ENCODE data around the gene MSI2. TPM values are rescaled to one million over a fixed set of nuclear protein-coding genes. Genes with fewer than 3 reads are reported as not detected.

Gene MSI2
- total and polyA plus RNA-seq, 2 experiments from 2014 or later: 18.9 to 41.8 TPM

DNA sequence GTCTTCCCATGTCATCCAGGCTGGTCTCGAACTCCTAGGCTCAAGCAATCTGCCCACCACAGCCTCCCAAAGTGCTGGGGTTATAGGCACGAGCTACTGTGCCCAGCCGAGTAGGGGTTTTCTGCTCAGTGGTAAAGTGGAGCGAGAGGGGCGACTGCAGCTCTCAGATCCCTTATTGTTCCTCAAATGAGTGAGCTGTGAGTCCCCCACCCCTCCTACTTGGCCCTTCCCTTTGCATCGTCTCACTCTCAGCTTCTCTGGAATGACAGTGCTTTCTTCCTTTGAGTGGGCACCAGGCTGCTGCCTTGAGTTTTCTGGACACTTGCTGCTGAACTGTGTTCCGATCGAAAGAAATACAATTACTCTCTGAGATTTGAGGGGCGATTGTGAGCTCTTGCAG lies 63.5 kb downstream of the MSI2 start:
- Histone ChIP-seq H3F3A (replicated peaks; ENCODE audit: low read depth) (0 out of 2 replicates have a peak, but pooled peaks cover 3% of the 10 kb centered on the region), H3K9me2 (ENCODE audit: insufficient read depth) (no peaks in the 10 kb centered on the region), H3K4me3 (no peak overlapping the region), H3K4me1 (ENCODE audit: insufficient read depth) (peaks cover 13% of the 10 kb centered on the region), H3K27me3 (ENCODE audit: insufficient read depth) (no peaks in the 10 kb centered on the region), H4K20me1 (replicated peaks; ENCODE audit: insufficient read depth) (peaks cover 5% of the 10 kb centered on the region), H3K27ac (ENCODE audit: low read depth) (no peak overlapping the region), H3K4me2 (no peak overlapping the region), H3K79me2 (replicated peaks; ENCODE audit: insufficient read depth) (peaks cover 19% of the 10 kb centered on the region), H2AFZ (no peak overlapping the region), H3K36me3 (ENCODE audit: insufficient read depth) (no peaks in the 10 kb centered on the region)
- Mint-ChIP-seq H3K27me3 (ENCODE audit: insufficient read depth, low read depth, poor library complexity) (peaks cover 10% of the 10 kb centered on the region), H3K9me3 (no peaks in the 10 kb centered on the region), H3K27ac (0 out of 2 replicates have a peak overlapping the region, but pooled peaks have one; percentile 8), H3K4me3 (no peak overlapping the region), H3K36me3 (ENCODE audit: low read depth) (peaks cover 9% of the 10 kb centered on the region; the same call in 2 of the 3 replicates), H3K4me1 (peaks cover 40% of the 10 kb centered on the region)
- DNase-seq (ENCODE audit: low spot score) (no peak), ATAC-seq (peak; percentile 27; the same call in 2 of the 3 replicates)
- TF ChIP-seq, protein P1, sequence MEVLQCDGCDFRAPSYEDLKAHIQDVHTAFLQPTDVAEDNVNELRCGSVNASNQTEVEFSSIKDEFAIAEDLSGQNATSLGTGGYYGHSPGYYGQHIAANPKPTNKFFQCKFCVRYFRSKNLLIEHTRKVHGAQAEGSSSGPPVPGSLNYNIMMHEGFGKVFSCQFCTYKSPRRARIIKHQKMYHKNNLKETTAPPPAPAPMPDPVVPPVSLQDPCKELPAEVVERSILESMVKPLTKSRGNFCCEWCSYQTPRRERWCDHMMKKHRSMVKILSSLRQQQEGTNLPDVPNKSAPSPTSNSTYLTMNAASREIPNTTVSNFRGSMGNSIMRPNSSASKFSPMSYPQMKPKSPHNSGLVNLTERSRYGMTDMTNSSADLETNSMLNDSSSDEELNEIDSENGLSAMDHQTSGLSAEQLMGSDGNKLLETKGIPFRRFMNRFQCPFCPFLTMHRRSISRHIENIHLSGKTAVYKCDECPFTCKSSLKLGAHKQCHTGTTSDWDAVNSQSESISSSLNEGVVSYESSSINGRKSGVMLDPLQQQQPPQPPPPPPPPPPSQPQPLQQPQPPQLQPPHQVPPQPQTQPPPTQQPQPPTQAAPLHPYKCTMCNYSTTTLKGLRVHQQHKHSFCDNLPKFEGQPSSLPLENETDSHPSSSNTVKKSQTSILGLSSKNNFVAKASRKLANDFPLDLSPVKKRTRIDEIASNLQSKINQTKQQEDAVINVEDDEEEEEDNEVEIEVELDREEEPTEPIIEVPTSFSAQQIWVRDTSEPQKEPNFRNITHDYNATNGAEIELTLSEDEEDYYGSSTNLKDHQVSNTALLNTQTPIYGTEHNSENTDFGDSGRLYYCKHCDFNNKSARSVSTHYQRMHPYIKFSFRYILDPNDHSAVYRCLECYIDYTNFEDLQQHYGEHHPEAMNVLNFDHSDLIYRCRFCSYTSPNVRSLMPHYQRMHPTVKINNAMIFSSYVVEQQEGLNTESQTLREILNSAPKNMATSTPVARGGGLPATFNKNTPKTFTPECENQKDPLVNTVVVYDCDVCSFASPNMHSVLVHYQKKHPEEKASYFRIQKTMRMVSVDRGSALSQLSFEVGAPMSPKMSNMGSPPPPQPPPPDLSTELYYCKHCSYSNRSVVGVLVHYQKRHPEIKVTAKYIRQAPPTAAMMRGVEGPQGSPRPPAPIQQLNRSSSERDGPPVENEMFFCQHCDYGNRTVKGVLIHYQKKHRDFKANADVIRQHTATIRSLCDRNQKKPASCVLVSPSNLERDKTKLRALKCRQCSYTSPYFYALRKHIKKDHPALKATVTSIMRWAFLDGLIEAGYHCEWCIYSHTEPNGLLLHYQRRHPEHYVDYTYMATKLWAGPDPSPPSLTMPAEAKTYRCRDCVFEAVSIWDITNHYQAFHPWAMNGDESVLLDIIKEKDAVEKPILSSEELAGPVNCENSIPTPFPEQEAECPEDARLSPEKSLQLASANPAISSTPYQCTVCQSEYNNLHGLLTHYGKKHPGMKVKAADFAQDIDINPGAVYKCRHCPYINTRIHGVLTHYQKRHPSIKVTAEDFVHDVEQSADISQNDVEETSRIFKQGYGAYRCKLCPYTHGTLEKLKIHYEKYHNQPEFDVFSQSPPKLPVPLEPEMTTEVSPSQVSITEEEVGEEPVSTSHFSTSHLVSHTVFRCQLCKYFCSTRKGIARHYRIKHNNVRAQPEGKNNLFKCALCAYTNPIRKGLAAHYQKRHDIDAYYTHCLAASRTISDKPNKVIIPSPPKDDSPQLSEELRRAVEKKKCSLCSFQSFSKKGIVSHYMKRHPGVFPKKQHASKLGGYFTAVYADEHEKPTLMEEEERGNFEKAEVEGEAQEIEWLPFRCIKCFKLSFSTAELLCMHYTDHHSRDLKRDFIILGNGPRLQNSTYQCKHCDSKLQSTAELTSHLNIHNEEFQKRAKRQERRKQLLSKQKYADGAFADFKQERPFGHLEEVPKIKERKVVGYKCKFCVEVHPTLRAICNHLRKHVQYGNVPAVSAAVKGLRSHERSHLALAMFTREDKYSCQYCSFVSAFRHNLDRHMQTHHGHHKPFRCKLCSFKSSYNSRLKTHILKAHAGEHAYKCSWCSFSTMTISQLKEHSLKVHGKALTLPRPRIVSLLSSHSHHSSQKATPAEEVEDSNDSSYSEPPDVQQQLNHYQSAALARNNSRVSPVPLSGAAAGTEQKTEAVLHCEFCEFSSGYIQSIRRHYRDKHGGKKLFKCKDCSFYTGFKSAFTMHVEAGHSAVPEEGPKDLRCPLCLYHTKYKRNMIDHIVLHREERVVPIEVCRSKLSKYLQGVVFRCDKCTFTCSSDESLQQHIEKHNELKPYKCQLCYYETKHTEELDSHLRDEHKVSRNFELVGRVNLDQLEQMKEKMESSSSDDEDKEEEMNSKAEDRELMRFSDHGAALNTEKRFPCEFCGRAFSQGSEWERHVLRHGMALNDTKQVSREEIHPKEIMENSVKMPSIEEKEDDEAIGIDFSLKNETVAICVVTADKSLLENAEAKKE (CRISPR knock-in tag; IDR thresholded peaks at IDR 0.05): no peak
- TF ChIP-seq JUNB (IDR thresholded peaks at IDR 0.05; ENCODE audit: unreplicated experiment): no peak
- no peak for TF ChIP-seq ZNF114 (CRISPR knock-in tag; IDR thresholded peaks at IDR 0.05)
- no peak for TF ChIP-seq STAT1 (IDR thresholded peaks at IDR 0.05; ENCODE audit: unreplicated experiment)
- no peak for TF ChIP-seq NANOG (IDR thresholded peaks at IDR 0.05; ENCODE audit: borderline replicate concordance)

DNA sequence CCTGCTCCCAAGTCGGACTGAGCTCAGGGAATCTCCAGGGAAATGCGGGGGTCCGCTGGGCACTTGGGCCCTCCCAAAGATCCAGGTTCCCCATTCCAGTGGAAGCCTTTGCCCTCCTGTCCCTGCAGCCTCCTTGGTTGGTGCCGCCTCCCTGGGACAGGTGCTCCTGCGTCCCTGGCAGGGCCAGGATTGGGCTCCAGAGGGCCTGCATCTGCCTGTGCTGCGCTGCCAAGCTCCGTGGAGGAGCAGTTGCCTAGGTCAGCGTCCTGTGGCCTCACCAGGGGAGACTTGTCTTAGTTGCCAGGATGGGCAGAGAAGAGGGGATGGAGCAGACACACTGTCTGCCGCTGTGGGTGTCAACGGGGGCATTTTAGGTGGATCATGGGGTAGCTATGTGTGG lies 67.1 kb downstream of the MSI2 start:
- Mint-ChIP-seq H3K27ac (no peak overlapping the region), H3K9me3 (no peaks in the 10 kb centered on the region), H3K4me3 (no peak overlapping the region), H3K4me1 (peaks cover 27% of the 10 kb centered on the region), H3K27me3 (ENCODE audit: insufficient read depth, low read depth, poor library complexity) (peaks cover 7% of the 10 kb centered on the region), H3K36me3 (ENCODE audit: low read depth) (peaks cover 6% of the 10 kb centered on the region)
- no peak for ATAC-seq
- peaks cover 8% of the 10 kb centered on the region for H3K4me1 ChIP-seq (ENCODE audit: insufficient read depth)
- H3F3A ChIP-seq (replicated peaks; ENCODE audit: low read depth): no peaks in the 10 kb centered on the region
- no peak overlapping the region for H3K4me3 ChIP-seq
- H3K27me3 ChIP-seq (ENCODE audit: insufficient read depth): no peaks in the 10 kb centered on the region
- TF ChIP-seq, protein P2, sequence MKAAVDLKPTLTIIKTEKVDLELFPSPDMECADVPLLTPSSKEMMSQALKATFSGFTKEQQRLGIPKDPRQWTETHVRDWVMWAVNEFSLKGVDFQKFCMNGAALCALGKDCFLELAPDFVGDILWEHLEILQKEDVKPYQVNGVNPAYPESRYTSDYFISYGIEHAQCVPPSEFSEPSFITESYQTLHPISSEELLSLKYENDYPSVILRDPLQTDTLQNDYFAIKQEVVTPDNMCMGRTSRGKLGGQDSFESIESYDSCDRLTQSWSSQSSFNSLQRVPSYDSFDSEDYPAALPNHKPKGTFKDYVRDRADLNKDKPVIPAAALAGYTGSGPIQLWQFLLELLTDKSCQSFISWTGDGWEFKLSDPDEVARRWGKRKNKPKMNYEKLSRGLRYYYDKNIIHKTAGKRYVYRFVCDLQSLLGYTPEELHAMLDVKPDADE (IDR thresholded peaks at IDR 0.05): no peak
- TF ChIP-seq STAT1 (IDR thresholded peaks at IDR 0.05; ENCODE audit: unreplicated experiment) (no peak), ZNF114 (CRISPR knock-in tag; IDR thresholded peaks at IDR 0.05) (no peak)
- TF ChIP-seq, protein P3, sequence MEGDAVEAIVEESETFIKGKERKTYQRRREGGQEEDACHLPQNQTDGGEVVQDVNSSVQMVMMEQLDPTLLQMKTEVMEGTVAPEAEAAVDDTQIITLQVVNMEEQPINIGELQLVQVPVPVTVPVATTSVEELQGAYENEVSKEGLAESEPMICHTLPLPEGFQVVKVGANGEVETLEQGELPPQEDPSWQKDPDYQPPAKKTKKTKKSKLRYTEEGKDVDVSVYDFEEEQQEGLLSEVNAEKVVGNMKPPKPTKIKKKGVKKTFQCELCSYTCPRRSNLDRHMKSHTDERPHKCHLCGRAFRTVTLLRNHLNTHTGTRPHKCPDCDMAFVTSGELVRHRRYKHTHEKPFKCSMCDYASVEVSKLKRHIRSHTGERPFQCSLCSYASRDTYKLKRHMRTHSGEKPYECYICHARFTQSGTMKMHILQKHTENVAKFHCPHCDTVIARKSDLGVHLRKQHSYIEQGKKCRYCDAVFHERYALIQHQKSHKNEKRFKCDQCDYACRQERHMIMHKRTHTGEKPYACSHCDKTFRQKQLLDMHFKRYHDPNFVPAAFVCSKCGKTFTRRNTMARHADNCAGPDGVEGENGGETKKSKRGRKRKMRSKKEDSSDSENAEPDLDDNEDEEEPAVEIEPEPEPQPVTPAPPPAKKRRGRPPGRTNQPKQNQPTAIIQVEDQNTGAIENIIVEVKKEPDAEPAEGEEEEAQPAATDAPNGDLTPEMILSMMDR (conservative IDR thresholded peaks at IDR 0.05; ENCODE audit: low read depth in 2 of 2): no peak
- H4K20me1 ChIP-seq (replicated peaks; ENCODE audit: insufficient read depth): peaks cover 18% of the 10 kb centered on the region
- no peak for DNase-seq (ENCODE audit: low spot score)
- H3K4me2 ChIP-seq: no peak overlapping the region
- H2AFZ ChIP-seq: no peak overlapping the region
- H3K79me2 ChIP-seq (replicated peaks; ENCODE audit: insufficient read depth): peaks cover 3% of the 10 kb centered on the region; the same call in 1 of the 2 replicates
- no peaks in the 10 kb centered on the region for H3K9me2 ChIP-seq (ENCODE audit: insufficient read depth)
- H3K36me3 ChIP-seq (ENCODE audit: insufficient read depth): no peaks in the 10 kb centered on the region
- H3K27ac ChIP-seq (ENCODE audit: low read depth): no peak overlapping the region

Measured in GM23338 (cell line).